Inflammatory macrophage (primary cell): ENCODE results near the gene C16orf46.
A peak's percentile ranks its signal among the peaks of the same experiment; 100 is the strongest.

ENCODE experiments used
- DNase-seq, 2 donors: peaks; one replicate each; pipeline ENCODE4 v3.0.0-alpha.2; 2020 to 2022

Gene C16orf46

GRCh38 chr16:81073560-81074330 lies 3.3 kb downstream of the C16orf46 start:
- DNase-seq: no peak

- DNase-seq: peak; percentile 58 to 81
Measured at GRCh38 chr16:81071805-81072204, 5.2 kb downstream of the C16orf46 start.

GRCh38 chr16:81070979-81071378 lies 6.1 kb downstream of the C16orf46 start:
- no peak for DNase-seq

GRCh38 chr16:81069063-81069462 lies 8.0 kb downstream of the C16orf46 start:
- no peak for DNase-seq

- no peak for DNase-seq
Measured at GRCh38 chr16:81067166-81067565, 9.9 kb downstream of the C16orf46 start.

GRCh38 chr16:81066681-81067080 lies 10.4 kb downstream of the C16orf46 start:
- no peak for DNase-seq

GRCh38 chr16:81061871-81062608 lies 15.0 kb downstream of the C16orf46 start:
- DNase-seq: no peak

GRCh38 chr16:81061307-81061640 lies 15.8 kb downstream of the C16orf46 start:
- DNase-seq: no peak

- no peak for DNase-seq
Measured at GRCh38 chr16:81060576-81061306, 16.3 kb downstream of the C16orf46 start.

GRCh38 chr16:81053761-81054160 lies 23.3 kb downstream of the C16orf46 start:
- no peak for DNase-seq

GRCh38 chr16:81042821-81043220 lies 34.2 kb downstream of the C16orf46 start:
- no peak for DNase-seq

GRCh38 chr16:81041696-81042095 lies 35.3 kb downstream of the C16orf46 start:
- DNase-seq: no peak

GRCh38 chr16:81040842-81041241 lies 36.2 kb downstream of the C16orf46 start:
- no peak for DNase-seq

GRCh38 chr16:81040131-81040530 lies 36.9 kb downstream of the C16orf46 start:
- peak; percentile 15 to 62 for DNase-seq

- DNase-seq: peak; percentile 17 to 33
Measured at GRCh38 chr16:81036751-81037350, 40.2 kb downstream of the C16orf46 start.

GRCh38 chr16:81035975-81036750 lies 40.9 kb downstream of the C16orf46 start:
- DNase-seq: peak in 1 of 2 donors; percentile 7

GRCh38 chr16:81035398-81035974 lies 41.6 kb downstream of the C16orf46 start, which contains the start of gene ATMIN:
Gene ATMIN (plus strand): TSS chr16:81035842. CDS start chr16:81035871, 29 bp downstream.
- peak; percentile 88 to 94 for DNase-seq

- DNase-seq: no peak
Measured at GRCh38 chr16:81029930-81030604, 47.0 kb downstream of the C16orf46 start.

GRCh38 chr16:81026429-81026828 lies 50.6 kb downstream of the C16orf46 start:
- no peak for DNase-seq

GRCh38 chr16:81018496-81018895 lies 58.5 kb downstream of the C16orf46 start:
- DNase-seq: no peak

GRCh38 chr16:81014672-81015071 lies 62.4 kb downstream of the C16orf46 start:
- DNase-seq: no peak
